GM12801 (cell line): ENCODE measurements around the gene ZDHHC16.

Experiments used
- CTCF ChIP-seq: IDR thresholded peaks from one replicate; pipeline ENCODE4 v1.5.1; 2011; ENCODE audit warnings: control low read depth; ENCODE audit not compliant: insufficient read length; ENCODE audit errors: extremely low read depth

ZDHHC16 gene

DNA sequence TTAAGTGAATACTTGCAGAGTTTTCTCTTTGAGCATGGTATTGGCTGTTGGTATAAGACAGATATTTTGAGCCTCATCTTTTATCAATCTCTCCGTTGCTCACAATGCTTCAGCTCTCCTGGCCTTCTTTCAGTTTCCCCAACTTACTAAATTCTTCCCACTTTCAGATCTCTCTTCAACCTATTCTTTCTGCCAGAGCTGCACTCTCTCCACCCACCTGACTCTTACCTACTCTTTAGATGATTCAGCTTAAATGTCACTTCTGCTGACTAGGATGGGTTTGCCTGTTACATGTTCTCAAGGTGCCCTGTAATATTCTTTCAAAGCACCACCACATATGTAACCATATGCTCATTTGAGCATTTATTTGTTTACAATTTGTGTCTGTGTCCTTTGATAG lies 1.8 kb upstream of the ZDHHC16 start:
- no peak for TF ChIP-seq CTCF

GRCh38 chr10:97445357-97445721 lies 636 bp upstream of the ZDHHC16 start:
- no peak for TF ChIP-seq CTCF

DNA sequence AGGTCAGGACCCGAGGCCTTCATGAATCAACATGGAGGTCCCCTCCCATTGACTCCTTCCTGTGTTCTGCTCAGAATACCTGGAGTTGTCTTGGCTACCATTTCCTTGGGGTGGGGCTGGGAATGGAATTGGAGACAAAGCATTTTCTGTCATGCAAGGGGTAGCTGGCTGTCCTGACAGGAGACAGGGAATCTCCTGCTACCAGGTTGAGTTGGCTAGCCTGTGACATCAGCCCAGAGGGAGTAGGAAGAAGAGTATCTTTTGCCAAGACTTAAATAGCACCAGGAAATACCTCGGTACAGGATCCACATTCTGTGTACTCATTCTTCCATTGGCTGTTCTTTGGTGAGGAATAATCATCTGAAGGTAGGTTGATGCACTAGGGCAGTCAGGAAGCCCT lies 4.9 kb downstream of the ZDHHC16 start:
- no peak for TF ChIP-seq CTCF

- TF ChIP-seq CTCF: no peak
Measured at GRCh38 chr10:97451605-97452004, 5.6 kb downstream of the ZDHHC16 start.

DNA sequence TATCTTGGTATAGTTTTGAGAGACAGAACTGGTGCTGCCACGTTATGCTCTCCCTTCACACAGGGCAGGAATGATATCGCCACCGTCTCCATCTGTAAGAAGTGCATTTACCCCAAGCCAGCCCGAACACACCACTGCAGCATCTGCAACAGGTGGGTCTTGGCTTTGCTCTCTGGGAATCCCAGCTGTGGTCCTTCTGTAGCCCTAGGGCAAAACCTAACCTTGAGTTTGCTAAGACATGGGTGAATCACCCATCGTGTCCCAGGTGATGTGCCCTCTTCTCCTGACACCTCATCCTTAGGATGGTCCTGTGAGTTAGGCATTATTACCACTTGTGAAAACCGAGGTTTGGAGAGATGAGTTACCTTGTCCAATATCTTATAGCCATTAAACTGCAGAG lies 6.4 kb downstream of the ZDHHC16 start:
- TF ChIP-seq CTCF: no peak

DNA sequence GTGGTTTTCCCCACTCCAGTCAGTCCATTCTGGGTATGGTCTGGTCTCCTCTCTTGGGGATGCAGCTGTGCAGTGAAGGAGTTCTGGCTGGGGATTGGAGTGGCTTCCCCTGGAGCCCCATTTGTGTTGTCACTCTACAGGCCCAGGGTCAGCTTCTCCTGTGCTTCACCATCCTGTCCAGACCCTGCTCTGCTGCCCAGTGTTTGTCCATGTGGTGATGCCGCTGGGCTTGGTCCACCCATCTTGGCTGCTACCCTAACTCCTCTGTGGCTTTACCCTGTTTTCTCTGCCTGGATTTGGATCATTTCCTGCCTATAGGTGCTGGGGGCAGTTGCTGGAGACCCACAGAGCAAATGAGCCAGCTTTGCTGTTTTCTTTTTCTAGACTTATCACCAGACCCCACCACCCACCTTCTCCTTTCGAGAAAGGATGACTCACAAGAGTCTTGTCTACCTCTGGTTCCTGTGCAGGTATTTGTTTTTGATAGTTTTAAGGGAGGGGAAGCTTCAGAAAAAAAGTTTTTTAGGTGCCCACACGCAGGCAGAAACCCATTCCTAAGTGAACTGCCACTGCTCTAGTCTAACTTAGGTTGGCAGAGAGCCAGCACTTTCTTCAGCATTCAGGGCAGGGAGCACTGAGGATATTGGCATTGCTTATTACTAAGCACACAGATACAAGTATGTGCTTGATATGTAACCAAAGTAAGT lies 8.5 kb downstream of the ZDHHC16 start:
- no peak for TF ChIP-seq CTCF

GRCh38 chr10:97456034-97456685 lies 10.2 kb downstream of the ZDHHC16 start:
- TF ChIP-seq CTCF: no peak
